ENCODE measurements around the gene FAM78B.

- no peak for TF ChIP-seq EZH2 (IDR thresholded peaks at IDR 0.05; ENCODE audit: insufficient read depth, poor library complexity, severe bottlenecking)
- no peak for TF ChIP-seq EZH2phosphoT487 (IDR thresholded peaks at IDR 0.05; ENCODE audit: insufficient read depth, low read depth)
These were observed 140.7 kb downstream of the FAM78B start for GRCh38 chr1:166026143-166026542.
